Posterior cingulate gyrus (tissue), 11 donors: ENCODE measurements around the gene SNCA.

ENCODE experiments used
- DNase-seq, 10 donors: peaks; one replicate each; pipeline versions ENCODE4 v3.0.0 to v3.0.0-alpha.2; 2020 to 2021; ENCODE audit warnings: mixed read lengths in 3 of 10
- intact Hi-C: fragments of 100-400 bp; cut with DNase I; formaldehyde crosslinking; loops from one replicate; pipeline ENCODE4 v1.15.1; 2023

SNCA gene

GRCh38 chr4:89836897-89837384 lies at the start of gene SNCA:
TSS of gene SNCA (minus strand) at chr4:89837161. CDS start at chr4:89835667, 1,494 bp downstream.
- intact Hi-C loops: loop anchor here (5.0 to 10.0 kb wide), 2 partner anchors 60 to 132 kb away; no protein-coding TSS in a partner anchor
- DNase-seq: peak; percentile 73 to 97 (median 84)

- intact Hi-C loops: no loop called here
- peak in 1 of 10 donors; percentile 16 for DNase-seq
These were observed 42.3 kb upstream of the SNCA start for GRCh38 chr4:89879215-89879614.

GRCh38 chr4:89878611-89879010 lies 41.6 kb upstream of the SNCA start:
- DNase-seq: no peak
- intact Hi-C loops: no loop called here

- intact Hi-C loops: no loop called here
These were observed 39.6 kb upstream of the SNCA start for GRCh38 chr4:89876548-89876947.

GRCh38 chr4:89871211-89871610 lies 34.2 kb upstream of the SNCA start:
- intact Hi-C loops: no loop called here

More at GRCh38 chr4:89876548-89876947, 39.6 kb upstream of the SNCA start:
- DNase-seq: no peak

GRCh38 chr4:89868999-89869589 lies 32.1 kb upstream of the SNCA start:
- no peak for DNase-seq
- intact Hi-C loops: loop anchor here (10.0 kb wide), 1 partner anchor 214 kb away; no protein-coding TSS in a partner anchor

More at GRCh38 chr4:89871211-89871610, 34.2 kb upstream of the SNCA start:
- DNase-seq: no peak

- DNase-seq: no peak
- intact Hi-C loops: loop anchor here (10.0 kb wide), 1 partner anchor 213 kb away; no protein-coding TSS in a partner anchor
These were observed 31.3 kb upstream of the SNCA start for GRCh38 chr4:89868276-89868675.

GRCh38 chr4:89863533-89863932 lies 26.6 kb upstream of the SNCA start:
- intact Hi-C loops: loop anchor here (10.0 kb wide), 1 partner anchor 209 kb away; no protein-coding TSS in a partner anchor
- no peak for DNase-seq

GRCh38 chr4:89860971-89861370 lies 24.0 kb upstream of the SNCA start:
- DNase-seq: no peak
- intact Hi-C loops: loop anchor here (10.0 kb wide), 1 partner anchor 206 kb away; no protein-coding TSS in a partner anchor

- DNase-seq: no peak
- intact Hi-C loops: no loop called here
These were observed 18.3 kb upstream of the SNCA start for GRCh38 chr4:89855236-89855635.

GRCh38 chr4:89847571-89848325 lies 10.8 kb upstream of the SNCA start:
- intact Hi-C loops: no loop called here
- DNase-seq: no peak

GRCh38 chr4:89839558-89839957 lies 2.6 kb upstream of the SNCA start:
- intact Hi-C loops: loop anchor here (5.0 to 10.0 kb wide), 2 partner anchors 58 to 135 kb away; no protein-coding TSS in a partner anchor
- no peak for DNase-seq

- DNase-seq: no peak
- intact Hi-C loops: loop anchor here (5.0 to 10.0 kb wide), 2 partner anchors 59 to 133 kb away; no protein-coding TSS in a partner anchor
These were observed 1.0 kb upstream of the SNCA start for GRCh38 chr4:89837993-89838390.

- intact Hi-C loops: loop anchor here (5.0 to 10.0 kb wide), 2 partner anchors 60 to 133 kb away; no protein-coding TSS in a partner anchor
- DNase-seq: peak; percentile 19 to 91 (median 52)
These were observed 528 bp upstream of the SNCA start for GRCh38 chr4:89837385-89837992.

GRCh38 chr4:89836031-89836745 lies 773 bp downstream of the SNCA start:
- intact Hi-C loops: loop anchor here (5.0 to 10.0 kb wide), 2 partner anchors 61 to 131 kb away; no protein-coding TSS in a partner anchor
- peak; percentile 18 to 91 (median 54) for DNase-seq

GRCh38 chr4:89835413-89835812 lies 1.5 kb downstream of the SNCA start:
- intact Hi-C loops: loop anchor here (5.0 to 10.0 kb wide), 2 partner anchors 62 to 131 kb away; no protein-coding TSS in a partner anchor
- DNase-seq: no peak

- DNase-seq: no peak
- intact Hi-C loops: loop anchor here (5.0 to 10.0 kb wide), 2 partner anchors 63 to 130 kb away; no protein-coding TSS in a partner anchor
These were observed 2.3 kb downstream of the SNCA start for GRCh38 chr4:89834486-89835209.

GRCh38 chr4:89829470-89830138 lies 7.4 kb downstream of the SNCA start:
- DNase-seq: peak in 6 of 10 donors; percentile 34 to 88 (median 54)
- intact Hi-C loops: loop anchor here (10.0 kb wide), 1 partner anchor 125 kb away; no protein-coding TSS in a partner anchor
